GM12892 (cell line): ENCODE measurements around the gene SPR.

Experiments
- POLR2A ChIP-seq: IDR thresholded peaks from 2 replicates; pipeline ENCODE4 v1.6.1; 2011; ENCODE audit warnings: low read depth, low read length, control low read depth
- POLR2AphosphoS5 ChIP-seq: IDR thresholded peaks from 2 replicates; pipeline ENCODE4 v1.6.1; 2011; ENCODE audit warnings: low read depth, low read length, control low read depth
- TAF1 ChIP-seq: IDR thresholded peaks from 2 replicates; pipeline ENCODE4 v1.6.1; 2011; ENCODE audit warnings: low read depth, mild to moderate bottlenecking, control low read depth, low read length, borderline replicate concordance

DNA sequence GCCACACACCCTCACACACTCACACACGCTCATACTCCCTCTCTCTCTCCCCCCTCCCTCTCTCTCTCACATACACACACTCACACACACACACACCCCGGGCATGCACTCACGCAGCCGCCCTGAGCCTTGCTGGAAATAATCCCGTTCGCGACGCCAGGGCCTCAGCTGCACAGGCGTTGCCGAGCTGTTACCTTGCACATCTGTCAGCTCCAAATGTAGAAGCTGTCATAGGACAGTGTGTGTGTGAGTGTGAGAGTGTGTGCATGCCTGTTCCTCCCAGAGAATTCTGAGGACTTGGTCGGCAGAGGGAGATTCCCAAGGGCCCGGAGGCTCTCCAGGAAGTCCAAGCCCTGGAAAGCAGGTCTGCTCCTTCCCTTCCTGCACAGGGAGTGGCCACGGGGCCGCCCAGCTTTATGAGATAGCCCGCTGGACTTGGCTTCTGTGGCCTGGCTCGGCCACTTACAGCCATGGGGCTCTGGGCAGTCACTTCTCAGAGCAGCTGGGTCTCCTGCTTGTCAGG is 8.6 kb downstream of the SPR start:
- TF ChIP-seq TAF1 (no peak), POLR2AphosphoS5 (no peak), POLR2A (no peak)
